GM18519 (cell line): ENCODE results near the gene CYP1A1.

Source experiments
- ATAC-seq: cut with Tn5 transposase; IDR thresholded peaks from one replicate; pipeline ENCODE4 v1.9.1; 2021; ENCODE audit warnings: mild to moderate bottlenecking, moderate library complexity; ENCODE audit not compliant: unreplicated experiment, low FRiP score

CYP1A1 gene

GRCh38 chr15:74696808-74697207 lies 28.5 kb downstream of the CYP1A1 start:
- no peak for ATAC-seq

DNA sequence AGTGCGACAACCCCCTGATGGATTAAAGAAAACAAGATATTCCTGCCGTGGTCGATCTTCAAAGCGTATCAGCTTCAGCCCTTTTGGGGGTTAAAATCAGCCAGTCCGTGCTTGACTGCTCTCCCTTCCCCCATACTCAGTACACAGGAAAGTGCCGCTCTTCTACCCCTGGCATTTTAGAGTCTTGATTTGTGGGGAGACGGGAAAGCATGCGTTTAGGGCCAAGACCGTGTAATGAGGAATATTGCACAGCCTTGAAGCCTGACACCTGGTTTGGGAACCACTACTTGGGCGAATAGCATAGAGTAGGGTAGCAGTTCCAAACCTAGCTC lies 29.0 kb downstream of the CYP1A1 start:
- no peak for ATAC-seq

DNA sequence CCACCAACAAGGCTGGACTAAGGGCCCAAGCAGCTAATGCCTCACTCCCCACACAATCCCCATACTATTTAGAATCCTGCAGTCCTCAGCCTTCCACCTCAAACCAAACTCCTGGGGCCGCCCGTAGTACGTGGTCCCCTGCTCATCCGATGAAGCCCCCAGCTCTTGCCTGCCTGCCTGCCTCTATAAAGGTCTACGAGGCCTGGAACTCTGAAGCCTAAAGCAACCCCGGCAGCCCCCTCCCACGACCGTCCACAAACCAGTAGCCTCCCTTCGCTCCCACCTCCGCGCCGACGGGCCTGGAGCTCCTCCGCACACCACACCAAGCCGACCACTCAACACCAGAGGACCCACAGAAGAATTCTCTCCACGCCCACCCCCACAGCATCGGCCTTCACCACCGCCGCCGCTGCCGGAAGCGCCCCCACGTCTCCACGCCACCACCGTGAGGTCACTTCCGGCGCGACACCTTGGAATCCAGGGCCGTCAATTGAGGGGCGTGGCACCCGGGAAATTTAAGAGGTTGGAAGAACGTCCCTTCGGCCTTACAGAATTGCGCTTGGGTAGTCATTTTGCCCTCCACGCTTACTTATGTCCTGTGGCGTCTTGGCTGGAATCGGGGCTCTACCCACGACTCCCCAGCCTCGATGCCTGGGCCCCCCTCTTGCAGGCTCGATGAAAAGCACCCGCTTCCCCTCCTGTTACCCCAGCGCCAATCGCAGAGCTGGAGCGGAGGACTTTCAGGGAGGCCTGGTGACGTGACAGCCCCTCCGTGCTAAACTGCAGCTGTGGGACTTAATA lies 29.5 kb downstream of the CYP1A1 start, which contains the start of gene EDC3:
TSS of gene EDC3 (minus strand) at position 428 of the 801 bp plus-strand sequence. CDS start 20,900 bp downstream, outside the sequence.
- ATAC-seq = no peak

- no peak for ATAC-seq
These were observed 33.0 kb downstream of the CYP1A1 start for GRCh38 chr15:74692327-74692726.

- no peak for ATAC-seq
These were observed 41.6 kb downstream of the CYP1A1 start for GRCh38 chr15:74683758-74684157.

DNA sequence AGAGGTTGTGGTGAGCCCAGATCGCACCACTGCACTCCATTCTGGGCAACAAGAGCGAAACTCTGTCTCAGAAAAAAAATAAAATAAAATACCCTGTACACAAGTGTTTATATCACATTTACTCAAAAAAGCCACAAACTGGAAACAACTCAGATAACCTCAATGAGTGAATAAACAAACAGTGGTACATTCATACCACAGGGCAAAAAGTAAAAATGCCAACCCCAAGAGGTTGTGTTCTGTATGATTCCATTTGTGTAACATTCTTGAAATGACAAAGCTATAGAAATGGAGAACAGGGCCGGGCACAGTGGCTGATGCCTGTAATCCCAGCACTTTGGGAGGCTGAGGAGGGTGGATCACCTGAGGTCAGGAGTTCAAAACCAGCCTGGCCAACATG lies 42.4 kb downstream of the CYP1A1 start:
- no peak for ATAC-seq

- ATAC-seq = no peak
These were observed 44.9 kb downstream of the CYP1A1 start for GRCh38 chr15:74680456-74680855.

DNA sequence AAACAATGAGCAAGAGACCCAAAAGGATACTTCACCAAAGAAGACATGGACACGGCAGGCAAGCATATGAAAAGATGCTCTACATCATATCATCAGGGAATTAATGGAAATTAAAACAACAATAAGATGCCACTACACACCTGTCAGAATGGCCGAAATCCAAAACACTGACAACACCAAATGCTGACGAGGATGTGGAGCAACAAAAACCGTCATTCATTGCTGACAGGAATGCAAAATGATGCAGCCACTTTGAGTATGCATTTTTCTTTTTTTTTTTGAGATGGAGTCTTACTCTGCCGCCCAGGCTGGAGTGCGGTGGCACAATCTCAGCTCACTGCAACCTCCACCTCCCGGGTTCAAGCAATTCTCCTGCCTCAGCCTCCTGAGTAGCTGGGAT lies 48.5 kb downstream of the CYP1A1 start:
- no peak for ATAC-seq

- ATAC-seq = no peak
These were observed 51.2 kb downstream of the CYP1A1 start for GRCh38 chr15:74674161-74674560.

- ATAC-seq = no peak
These were observed 55.7 kb downstream of the CYP1A1 start for GRCh38 chr15:74669627-74670026.
